Keratinocyte (primary cell): ENCODE measurements around the gene ERO1B. TPM values are rescaled to one million over a fixed set of nuclear protein-coding genes. Genes with fewer than 3 reads are reported as not detected.

Source experiments
- DNase-seq: peaks from one replicate; pipeline ENCODE4 v3.0.0-alpha.2; 2011; ENCODE audit warnings: low read depth, missing footprints, low spot score
- FAIRE-seq: peaks from 2 replicates; lab custom pipeline; 2011; peaks lifted over from hg19 to GRCh38; lab: Jason Lieb, UNC
- H2AFZ ChIP-seq: 2 replicates; pipeline ENCODE4 v1.6.0; 2012; ENCODE audit warnings: low read length, control low read depth, inconsistent platforms; ENCODE audit not compliant: control insufficient read depth
- H3K27ac ChIP-seq: 2 replicates; pipeline ENCODE4 v1.5.1; 2011; ENCODE audit warnings: low read length; ENCODE audit not compliant: control insufficient read depth, insufficient read depth
- H3K27me3 ChIP-seq: 3 replicates; pipeline ENCODE4 v1.6.0; 2011; ENCODE audit warnings: low read length; ENCODE audit not compliant: control insufficient read depth, insufficient read depth; ENCODE audit errors: extremely low read depth
- H3K36me3 ChIP-seq, 2 experiments: 2 replicates in 1 of 2; 3 replicates in 1 of 2; pipeline ENCODE4 v1.5.1; 2011; ENCODE audit warnings: low read length in 2 of 2, mild to moderate bottlenecking in 1 of 2; ENCODE audit not compliant: control insufficient read depth in 2 of 2, insufficient read depth in 2 of 2; ENCODE audit errors: extremely low read depth in 1 of 2
- H3K4me1 ChIP-seq: 3 replicates; pipeline ENCODE4 v1.5.1; 2011; ENCODE audit warnings: low read length; ENCODE audit not compliant: control insufficient read depth, insufficient read depth; ENCODE audit errors: extremely low read depth
- H3K4me2 ChIP-seq: 3 replicates; pipeline ENCODE4 v1.6.0; 2011; ENCODE audit warnings: low read depth, low read length; ENCODE audit not compliant: control insufficient read depth, insufficient read depth; ENCODE audit errors: extremely low read depth
- H3K4me3 ChIP-seq, 3 experiments: fragments of 200-600 bp in 1 of 3; sonication (generic) in 1 of 3; 2 replicates in 2 of 3; 3 replicates in 1 of 3; pipeline ENCODE4 v1.5.1; 2011 to 2016; ENCODE audit warnings: low read length in 3 of 3, mild to moderate bottlenecking in 3 of 3, control low read depth in 2 of 3, inconsistent platforms in 1 of 3, low read depth in 1 of 3, mixed read lengths in 1 of 3, mixed run types in 1 of 3, moderate library complexity in 1 of 3; ENCODE audit not compliant: control insufficient read depth in 2 of 3, insufficient read depth in 2 of 3; ENCODE audit errors: extremely low read depth in 1 of 3
- H3K79me2 ChIP-seq: 2 replicates; pipeline ENCODE4 v1.6.0; 2012; ENCODE audit warnings: low read length; ENCODE audit not compliant: control insufficient read depth, insufficient read depth
- H3K9ac ChIP-seq: 3 replicates; pipeline ENCODE4 v1.6.0; 2011; ENCODE audit warnings: low read length; ENCODE audit not compliant: control insufficient read depth, insufficient read depth; ENCODE audit errors: extremely low read depth
- H3K9me1 ChIP-seq: 3 replicates; pipeline ENCODE4 v1.6.0; 2011; ENCODE audit warnings: low read length; ENCODE audit not compliant: control insufficient read depth, insufficient read depth; ENCODE audit errors: extremely low read depth
- H3K9me3 ChIP-seq: 2 replicates; pipeline ENCODE4 v1.5.1; 2012; ENCODE audit warnings: low read depth, low read length; ENCODE audit not compliant: control insufficient read depth
- H4K20me1 ChIP-seq: 3 replicates; pipeline ENCODE4 v1.6.0; 2011; ENCODE audit warnings: low read length; ENCODE audit not compliant: control insufficient read depth, insufficient read depth; ENCODE audit errors: extremely low read depth
- CTCF ChIP-seq, 3 experiments: IDR thresholded peaks in 1 of 3; conservative IDR thresholded peaks in 1 of 3; optimal IDR thresholded peaks in 1 of 3; 2 replicates in 2 of 3; 3 replicates in 1 of 3; pipeline versions ENCODE3 to v1.5.1; 2011; ENCODE audit warnings: low read length in 3 of 3, mild to moderate bottlenecking in 3 of 3, moderate library complexity in 2 of 3, control low read depth in 1 of 3, inconsistent platforms in 1 of 3; ENCODE audit not compliant: insufficient read depth in 2 of 3; ENCODE audit errors: extremely low read depth in 1 of 3
- EZH2 ChIP-seq: IDR thresholded peaks from one replicate; pipeline ENCODE4 v1.6.1; 2012; ENCODE audit warnings: inconsistent platforms, mild to moderate bottlenecking, low read length, moderate library complexity
- dilution Hi-C: fragments of 300-500 bp; cut with MboI; formaldehyde crosslinking; loops from one replicate; pipeline ENCODE4 v1.7.0; 2020; ENCODE audit warnings: low sequenced_read_pairs; ENCODE audit not compliant: extremely low pct_ligation_motif_present
- polyA plus RNA-seq, 5 experiments: library from polyadenylated mRNA; depleted of rRNA in 3 of 5; stranded (reverse) in 3 of 5; stranded (forward) in 1 of 5; unstranded in 1 of 5; fragments of >200 nt; gene quantifications; 1 replicate in 1 of 5; 2 replicates in 3 of 5; 3 replicates in 1 of 5; pipeline versions ENCODE4 v1.2.1 to v1.2.3, GENCODE V29; 2011 to 2012; ENCODE audit warnings: missing spikeins in 2 of 5, low read depth in 1 of 5, low replicate concordance in 1 of 5

The ERO1B gene
- polyA plus RNA-seq, 1 donor (not counting 4 experiments of a cell fraction or from before 2014, with no cell fraction given), result 3.1 TPM

DNA sequence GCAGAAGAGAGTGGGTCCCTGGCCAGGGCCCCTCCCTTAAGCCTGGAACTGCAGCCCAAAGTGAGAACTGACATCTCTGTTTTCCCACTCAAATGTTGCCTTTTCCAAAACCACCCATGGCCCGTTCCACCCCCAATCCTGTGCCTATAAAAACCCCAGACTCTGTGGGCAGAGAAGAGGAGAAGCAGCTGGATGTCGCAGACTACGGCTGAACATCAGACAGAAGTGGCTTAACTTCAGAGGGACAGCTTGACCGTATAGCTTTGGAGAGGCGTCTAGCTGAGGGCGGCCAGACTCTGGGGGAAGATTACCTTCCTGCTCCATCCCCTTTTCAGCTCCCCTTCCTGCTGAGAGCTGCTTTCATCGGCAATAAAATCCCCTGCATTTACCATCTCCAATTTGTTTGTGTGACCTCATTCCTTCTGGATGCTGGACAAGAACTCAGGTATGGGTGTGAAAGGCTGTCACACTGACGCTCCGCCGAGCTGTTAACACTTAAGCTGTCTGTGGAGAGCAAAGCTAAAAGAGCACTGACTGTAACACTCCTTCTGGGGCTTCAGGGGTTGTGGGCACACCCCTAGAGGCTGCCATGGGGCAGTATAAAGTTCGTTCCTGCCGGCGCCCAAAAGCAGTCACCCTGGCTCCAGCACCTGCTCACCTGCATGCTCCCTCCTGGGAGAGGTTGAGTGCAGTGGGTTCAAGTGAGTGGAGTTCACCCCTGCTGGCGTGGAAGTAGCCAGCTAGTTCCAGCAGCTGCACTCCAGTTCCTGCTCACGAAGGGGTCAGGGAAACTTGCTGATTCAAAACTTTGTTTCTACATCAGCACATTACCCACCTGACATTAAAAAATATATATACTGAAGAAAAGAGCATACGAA lies 19.6 kb upstream of the ERO1B start:
- H3K4me1 ChIP-seq, result peaks cover 11% of the 10 kb centered on the region
- FAIRE-seq, result no peak
- no peak overlapping the region for H3K4me2 ChIP-seq
- DNase-seq, result no peak
- H3K4me3 ChIP-seq, result no peak overlapping the region
- no peak overlapping the region for H3K27ac ChIP-seq
- no peak overlapping the region for H2AFZ ChIP-seq
- TF ChIP-seq EZH2 (no peak), CTCF (optimal IDR thresholded peaks at IDR 0.05 in 1 of 3, IDR thresholded peaks at IDR 0.05 in 1 of 3, conservative IDR thresholded peaks at IDR 0.05 in 1 of 3; ENCODE audit: extremely low read depth in 1 of 3, insufficient read depth in 2 of 3, low read length in 3 of 3) (no peak)
- no peaks in the 10 kb centered on the region for H3K9me1 ChIP-seq
- H3K9ac ChIP-seq, result no peak overlapping the region
- H4K20me1 ChIP-seq, result no peaks in the 10 kb centered on the region
- dilution Hi-C loops, result no loop called here
- no peaks in the 10 kb centered on the region for H3K36me3 ChIP-seq
- no peaks in the 10 kb centered on the region for H3K27me3 ChIP-seq
- no peaks in the 10 kb centered on the region for H3K9me3 ChIP-seq
- no peaks in the 10 kb centered on the region for H3K79me2 ChIP-seq

GRCh38 chr1:236297161-236297560 lies 15.4 kb upstream of the ERO1B start:
- no peak overlapping the region for H3K4me2 ChIP-seq
- H3K9me3 ChIP-seq, result no peaks in the 10 kb centered on the region
- DNase-seq, result no peak
- no peak overlapping the region for H3K4me3 ChIP-seq
- dilution Hi-C loops, result no loop called here
- no peaks in the 10 kb centered on the region for H3K27me3 ChIP-seq
- H3K79me2 ChIP-seq, result no peaks in the 10 kb centered on the region
- H3K36me3 ChIP-seq, result no peaks in the 10 kb centered on the region
- no peak for FAIRE-seq
- no peak overlapping the region for H3K27ac ChIP-seq
- no peak overlapping the region for H2AFZ ChIP-seq
- H3K4me1 ChIP-seq, result no peaks in the 10 kb centered on the region
- TF ChIP-seq CTCF (optimal IDR thresholded peaks at IDR 0.05 in 1 of 3, IDR thresholded peaks at IDR 0.05 in 1 of 3, conservative IDR thresholded peaks at IDR 0.05 in 1 of 3; ENCODE audit: extremely low read depth in 1 of 3, insufficient read depth in 2 of 3, low read length in 3 of 3), result no peak
- no peaks in the 10 kb centered on the region for H4K20me1 ChIP-seq
- no peak overlapping the region for H3K9ac ChIP-seq
- H3K9me1 ChIP-seq, result no peaks in the 10 kb centered on the region
